NCI-H2029 (cell line): ENCODE results near the gene CDKN2A.
"Not testable (repeated sequence)": the region's sequence is repeated elsewhere in the genome, so short reads cannot be mapped to it uniquely, and the experiment has no call there.

Source experiments
- DNase-seq: peaks from one replicate; lab custom pipeline; 2025; lab: John Stamatoyannopoulos, UW

CDKN2A gene

GRCh38 chr9:21982391-21982790 lies 11.8 kb downstream of the CDKN2A start:
- no peak for DNase-seq

GRCh38 chr9:21976334-21976875 lies 17.8 kb downstream of the CDKN2A start:
- DNase-seq = no peak

- DNase-seq = peak; percentile 76
These were observed 19.3 kb downstream of the CDKN2A start for GRCh38 chr9:21974722-21975409.

GRCh38 chr9:21974343-21974721 lies 19.9 kb downstream of the CDKN2A start:
- no peak for DNase-seq

- DNase-seq = no peak
These were observed 21.8 kb downstream of the CDKN2A start for GRCh38 chr9:21972361-21972760.

GRCh38 chr9:21970800-21971640 lies 23.2 kb downstream of the CDKN2A start:
- DNase-seq = no peak

GRCh38 chr9:21969951-21970799 lies 24.0 kb downstream of the CDKN2A start:
- DNase-seq = no peak

GRCh38 chr9:21969011-21969940 lies 24.9 kb downstream of the CDKN2A start:
- no peak for DNase-seq

GRCh38 chr9:21968331-21969010 lies 25.7 kb downstream of the CDKN2A start:
- DNase-seq = no peak

- DNase-seq = no peak
These were observed 26.5 kb downstream of the CDKN2A start for GRCh38 chr9:21967702-21968101.

- no peak for DNase-seq
These were observed 27.0 kb downstream of the CDKN2A start for GRCh38 chr9:21967169-21967568.

GRCh38 chr9:21966140-21966851 lies 27.9 kb downstream of the CDKN2A start:
- no peak for DNase-seq

GRCh38 chr9:21965401-21965951 lies 28.7 kb downstream of the CDKN2A start:
- DNase-seq = peak; percentile 72

GRCh38 chr9:21964925-21965385 lies 29.2 kb downstream of the CDKN2A start:
- peak; percentile 24 for DNase-seq

- DNase-seq = no peak
These were observed 32.6 kb downstream of the CDKN2A start for GRCh38 chr9:21961569-21961968.

GRCh38 chr9:21959268-21959667 lies 34.9 kb downstream of the CDKN2A start:
- not testable (repeated sequence) for DNase-seq

GRCh38 chr9:21958833-21959232 lies 35.4 kb downstream of the CDKN2A start:
- no peak for DNase-seq

GRCh38 chr9:21945606-21946005 lies 48.6 kb downstream of the CDKN2A start:
- no peak for DNase-seq

GRCh38 chr9:21943464-21943863 lies 50.7 kb downstream of the CDKN2A start:
- DNase-seq = no peak
